DOHH2 (cell line): Measurements from ENCODE around the gene TCP1.

ENCODE experiments used
- H3F3A ChIP-seq: fragments of 200-600 bp; sonication (generic), shearing (Covaris generic); 2 replicates; pipeline ENCODE4 v1.6.0; 2016; ENCODE audit warnings: antibody characterized with exemption, mild to moderate bottlenecking; ENCODE audit not compliant: control insufficient read depth, insufficient read depth
- H3K27ac ChIP-seq: fragments of 200-600 bp; sonication (generic); 2 replicates; pipeline ENCODE4 v1.5.1; 2014; ENCODE audit warnings: low read depth, mild to moderate bottlenecking, low read length, moderate library complexity
- H3K27me3 ChIP-seq: fragments of 200-600 bp; sonication (generic); 2 replicates; pipeline ENCODE4 v1.6.1; 2014; ENCODE audit warnings: mild to moderate bottlenecking, low read length, mixed read lengths; ENCODE audit not compliant: control insufficient read depth
- H3K36me3 ChIP-seq: fragments of 200-600 bp; sonication (generic); 2 replicates; pipeline ENCODE4 v1.6.1; 2014; ENCODE audit warnings: mild to moderate bottlenecking, low read length, moderate library complexity, mixed read lengths; ENCODE audit not compliant: control insufficient read depth
- H3K4me1 ChIP-seq: fragments of 200-600 bp; sonication (generic); 2 replicates; pipeline ENCODE4 v1.6.1; 2014; ENCODE audit warnings: mild to moderate bottlenecking, low read length, mixed read lengths; ENCODE audit not compliant: control insufficient read depth
- H3K4me2 ChIP-seq: fragments of 200-600 bp; sonication (generic); 2 replicates; pipeline ENCODE4 v1.6.0; 2014; ENCODE audit warnings: mild to moderate bottlenecking, low read length, moderate library complexity
- H3K4me3 ChIP-seq: fragments of 200-600 bp; sonication (generic); 2 replicates; pipeline ENCODE4 v1.5.1; 2014; ENCODE audit warnings: mild to moderate bottlenecking, low read length, mixed read lengths
- H3K79me2 ChIP-seq: fragments of 200-600 bp; sonication (generic); 2 replicates; pipeline ENCODE4 v1.6.1; 2014; ENCODE audit warnings: mild to moderate bottlenecking, low read length, mixed read lengths; ENCODE audit not compliant: control insufficient read depth
- H3K9me2 ChIP-seq: fragments of 200-600 bp; sonication (generic); replicated peaks from 2 replicates; pipeline ENCODE4 v1.6.1; 2014; ENCODE audit warnings: mild to moderate bottlenecking, low read length, mixed read lengths; ENCODE audit not compliant: control insufficient read depth
- H3K9me3 ChIP-seq: fragments of 200-600 bp; sonication (generic); 2 replicates; pipeline ENCODE4 v1.6.1; 2014; ENCODE audit warnings: antibody characterized with exemption, low read length, mixed read lengths; ENCODE audit not compliant: control insufficient read depth, insufficient read depth
- H4K20me1 ChIP-seq: fragments of 200-600 bp; sonication (generic); 2 replicates; pipeline ENCODE4 v1.6.0; 2014; ENCODE audit warnings: low read depth, mild to moderate bottlenecking, antibody characterized with exemption, low read length, moderate library complexity; ENCODE audit not compliant: control insufficient read depth, insufficient read depth
- CTCF ChIP-seq: fragments of 200-600 bp; sonication (generic); IDR thresholded peaks from one replicate; pipeline ENCODE4 v1.5.1; 2014; ENCODE audit warnings: antibody characterized with exemption, mild to moderate bottlenecking, low read depth, low read length; ENCODE audit not compliant: poor library complexity, severe bottlenecking
- EZH2phosphoT487 ChIP-seq: fragments of 200-600 bp; sonication (generic); IDR thresholded peaks from 2 replicates; pipeline ENCODE4 v1.6.1; 2017; ENCODE audit warnings: borderline replicate concordance, mild to moderate bottlenecking, antibody characterized with exemption, low read length, moderate library complexity, mixed read lengths

The TCP1 gene

DNA sequence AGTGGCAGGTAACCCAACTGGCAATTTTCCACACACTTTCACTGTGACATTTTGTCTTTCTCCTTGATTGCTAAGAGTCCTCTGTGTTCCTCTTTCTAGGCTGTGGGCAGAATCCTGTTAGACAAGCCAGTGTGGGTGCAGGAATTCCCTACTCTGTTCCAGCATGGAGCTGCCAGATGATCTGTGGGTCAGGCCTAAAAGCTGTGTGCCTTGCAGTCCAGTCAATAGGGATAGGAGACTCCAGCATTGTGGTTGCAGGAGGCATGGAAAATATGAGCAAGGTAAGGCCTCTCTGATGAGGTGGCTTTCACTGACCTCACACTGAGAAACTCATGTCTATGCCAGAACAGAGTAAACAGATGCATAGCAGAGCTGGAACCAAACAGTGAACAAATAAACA, 22.5 kb downstream of the TCP1 start:
- H3K9me3 ChIP-seq = no peaks in the 10 kb centered on the region
- TF ChIP-seq CTCF (no peak), EZH2phosphoT487 (no peak)
- peaks cover 36% of the 10 kb centered on the region for H3K79me2 ChIP-seq
- H3K27ac ChIP-seq = no peak overlapping the region
- no peaks in the 10 kb centered on the region for H3K27me3 ChIP-seq
- H3K4me1 ChIP-seq = peaks cover 18% of the 10 kb centered on the region
- H4K20me1 ChIP-seq = no peaks in the 10 kb centered on the region
- no peaks in the 10 kb centered on the region for H3F3A ChIP-seq
- no peaks in the 10 kb centered on the region for H3K9me2 ChIP-seq
- H3K36me3 ChIP-seq = peaks cover 91% of the 10 kb centered on the region
- H3K4me3 ChIP-seq = no peak overlapping the region
- H3K4me2 ChIP-seq = no peak overlapping the region

- no peaks in the 10 kb centered on the region for H3K9me2 ChIP-seq
- H3K9me3 ChIP-seq = no peaks in the 10 kb centered on the region
- no peaks in the 10 kb centered on the region for H4K20me1 ChIP-seq
- peak overlapping the region; percentile 90 for H3K4me2 ChIP-seq
- peaks cover 37% of the 10 kb centered on the region for H3K4me1 ChIP-seq
- H3K4me3 ChIP-seq = peak overlapping the region; percentile 98
- peaks cover 43% of the 10 kb centered on the region for H3K79me2 ChIP-seq
- no peak for TF ChIP-seq CTCF
- no peak for TF ChIP-seq EZH2phosphoT487
- H3K36me3 ChIP-seq = peaks cover 79% of the 10 kb centered on the region
- H3K27me3 ChIP-seq = no peaks in the 10 kb centered on the region
- H3F3A ChIP-seq = peaks cover 26% of the 10 kb centered on the region
- H3K27ac ChIP-seq = peak overlapping the region; percentile 94
Measured at GRCh38 chr6:159762681-159763293, 26.6 kb downstream of the TCP1 start.

DNA sequence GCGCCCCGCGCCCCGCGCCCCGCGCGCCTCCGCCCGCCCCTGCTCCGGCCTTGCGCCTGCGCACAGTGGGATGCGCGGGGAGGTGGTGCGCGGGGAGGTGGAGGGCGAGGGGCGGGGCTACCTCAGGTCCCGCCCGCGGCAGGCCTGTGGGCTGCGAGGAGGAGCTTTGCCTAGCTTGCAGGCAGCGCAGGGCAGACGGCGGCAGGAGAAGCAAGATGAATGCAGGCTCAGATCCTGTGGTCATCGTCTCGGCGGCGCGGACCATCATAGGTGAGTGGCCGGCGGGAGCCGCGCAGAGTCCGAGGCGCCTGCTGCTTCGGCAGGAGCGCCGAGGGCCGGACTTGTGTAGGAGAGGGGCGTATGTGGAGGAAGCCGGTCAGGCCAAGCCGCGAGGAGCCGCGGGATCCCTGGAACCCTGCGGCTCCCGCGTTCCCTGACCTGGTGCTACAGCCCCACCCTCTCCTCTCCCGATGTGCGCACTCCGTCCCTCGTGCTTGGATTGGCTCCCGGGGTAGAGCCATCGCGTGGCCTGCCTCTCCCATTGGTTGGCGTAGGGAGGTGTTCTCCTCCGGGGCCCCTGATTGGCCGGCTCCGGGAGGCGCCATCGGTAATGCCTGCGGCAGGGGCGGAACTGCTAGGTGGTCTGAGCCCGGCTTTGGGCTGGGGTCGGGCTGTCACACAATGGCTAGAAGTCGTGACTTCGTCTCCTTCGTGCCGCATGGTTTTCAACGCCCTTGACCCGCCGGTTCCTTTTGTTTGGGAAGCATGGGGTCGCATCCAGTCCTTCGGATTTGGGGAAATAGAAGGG, 27.3 kb downstream of the TCP1 start, which contains the start of gene ACAT2:
Gene ACAT2, plus strand, starts transcription at position 173 of the 808 bp plus-strand sequence. Its CDS starts 43 bp downstream, at position 216.
- Histone ChIP-seq H3K79me2 (peaks cover 43% of the 10 kb centered on the region), H3K9me2 (no peaks in the 10 kb centered on the region), H3K27ac (peak within 1 kb of the TSS; percentile 94), H4K20me1 (no peaks in the 10 kb centered on the region), H3K4me3 (peak within 1 kb of the TSS; percentile 98), H3K27me3 (no peaks in the 10 kb centered on the region), H3K4me2 (peak within 1 kb of the TSS; percentile 90), H3K36me3 (peaks cover 79% of the 10 kb centered on the region), H3K4me1 (peaks cover 37% of the 10 kb centered on the region), H3F3A (peaks cover 31% of the 10 kb centered on the region), H3K9me3 (no peaks in the 10 kb centered on the region)
- TF ChIP-seq CTCF = no peak
- TF ChIP-seq EZH2phosphoT487 = no peak
